GM18499 (cell line): Measurements from ENCODE around the gene SNRPA.
"Not testable (repeated sequence)": the region's sequence is repeated elsewhere in the genome, so short reads cannot be mapped to it uniquely, and the experiment has no call there.

Experiments
- ATAC-seq: cut with Tn5 transposase; IDR thresholded peaks from one replicate; pipeline ENCODE4 v1.9.1; 2021; ENCODE audit warnings: moderate number of reproducible peaks; ENCODE audit not compliant: insufficient read depth, unreplicated experiment

SNRPA gene

GRCh38 chr19:40742886-40743285, 8.1 kb upstream of the SNRPA start:
- no peak for ATAC-seq

- ATAC-seq: no peak
Measured at GRCh38 chr19:40743926-40744325, 7.1 kb upstream of the SNRPA start.

GRCh38 chr19:40744554-40745401, 6.2 kb upstream of the SNRPA start:
- no peak for ATAC-seq

- no peak for ATAC-seq
Measured at GRCh38 chr19:40745402-40745780, 5.6 kb upstream of the SNRPA start.

GRCh38 chr19:40747536-40747935, 3.5 kb upstream of the SNRPA start:
- ATAC-seq: no peak

GRCh38 chr19:40750058-40750873, 737 bp upstream of the SNRPA start, which contains the start of gene ACTMAP:
Gene ACTMAP (minus strand): TSS chr19:40750477. CDS start chr19:40749803, 674 bp downstream.
- peak; percentile 78 for ATAC-seq

- no peak for ATAC-seq
Measured at GRCh38 chr19:40752257-40752781, 1.3 kb downstream of the SNRPA start.

GRCh38 chr19:40754611-40755247, 3.7 kb downstream of the SNRPA start:
- ATAC-seq: no peak

- ATAC-seq: no peak
Measured at GRCh38 chr19:40755248-40755624, 4.2 kb downstream of the SNRPA start.

- ATAC-seq: no peak
Measured at GRCh38 chr19:40755791-40756190, 4.8 kb downstream of the SNRPA start.

- no peak for ATAC-seq
Measured at GRCh38 chr19:40756502-40757110, 5.6 kb downstream of the SNRPA start.

GRCh38 chr19:40758491-40758890, 7.5 kb downstream of the SNRPA start:
- ATAC-seq: no peak

- no peak for ATAC-seq
Measured at GRCh38 chr19:40759352-40759751, 8.3 kb downstream of the SNRPA start.

- no peak for ATAC-seq
Measured at GRCh38 chr19:40762754-40763470, 11.9 kb downstream of the SNRPA start.

- no peak for ATAC-seq
Measured at GRCh38 chr19:40763526-40763925, 12.5 kb downstream of the SNRPA start.

- ATAC-seq: no peak
Measured at GRCh38 chr19:40763963-40764362, 13.0 kb downstream of the SNRPA start.

GRCh38 chr19:40766385-40766784, 15.4 kb downstream of the SNRPA start:
- not testable (repeated sequence) for ATAC-seq

GRCh38 chr19:40768869-40769268, 17.9 kb downstream of the SNRPA start:
- ATAC-seq: no peak

GRCh38 chr19:40771101-40771862, 20.3 kb downstream of the SNRPA start:
- ATAC-seq: not testable (repeated sequence)
